Measurements from ENCODE around the gene GOLPH3L. TPM values are rescaled to one million over a fixed set of nuclear protein-coding genes. Genes with fewer than 3 reads are reported as not detected.
"Not testable (repeated sequence)": the region's sequence is repeated elsewhere in the genome, so short reads cannot be mapped to it uniquely, and the experiment has no call there.

The GOLPH3L gene
- total and polyA plus RNA-seq, 12 donors: 6.7 to 98.3 (median 24.6) TPM

DNA sequence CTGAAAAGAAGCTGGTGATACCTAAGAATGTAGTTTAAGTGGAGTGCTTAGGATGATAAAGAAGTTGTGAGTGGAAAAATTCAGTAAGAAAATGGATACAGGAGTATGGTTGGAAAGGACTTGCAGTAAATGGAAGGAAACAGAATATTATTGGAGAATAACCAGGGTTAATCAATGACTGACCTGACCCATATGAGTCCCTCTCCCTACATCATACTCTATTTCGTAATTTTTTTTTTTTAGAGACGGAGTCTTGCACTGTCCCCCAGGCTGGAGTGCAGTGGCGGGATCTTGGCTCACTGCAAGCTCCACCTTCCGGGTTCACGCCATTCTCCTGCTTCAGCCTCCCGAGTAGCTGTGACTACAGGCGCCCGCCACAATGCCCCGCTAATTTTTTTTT is 34.1 kb downstream of the GOLPH3L start:
- intact Hi-C loops (cut with DNase I): no loop called here
- 96 to 97% (median 97%) methylated on average over 9 of the region's 9 CpGs for WGBS, 4 donors
- Histone ChIP-seq H3K9me3 (replicated peaks in 1 of 3) (no peaks in the 10 kb centered on the region), H3K27ac (no peak overlapping the region), H3K27me3 (no peaks in the 10 kb centered on the region), H3K4me3 (no peak overlapping the region), H3K36me3 (replicated peaks in 1 of 2) (peaks cover 0 to 19% of the 10 kb centered on the region in 2 donors), H3K4me1 (replicated peaks in 1 of 2) (peaks cover 0 to 6% of the 10 kb centered on the region in 2 donors)
- no peak for TF ChIP-seq POLR2A (IDR thresholded peaks at IDR 0.05)
- TF ChIP-seq, protein P1, sequence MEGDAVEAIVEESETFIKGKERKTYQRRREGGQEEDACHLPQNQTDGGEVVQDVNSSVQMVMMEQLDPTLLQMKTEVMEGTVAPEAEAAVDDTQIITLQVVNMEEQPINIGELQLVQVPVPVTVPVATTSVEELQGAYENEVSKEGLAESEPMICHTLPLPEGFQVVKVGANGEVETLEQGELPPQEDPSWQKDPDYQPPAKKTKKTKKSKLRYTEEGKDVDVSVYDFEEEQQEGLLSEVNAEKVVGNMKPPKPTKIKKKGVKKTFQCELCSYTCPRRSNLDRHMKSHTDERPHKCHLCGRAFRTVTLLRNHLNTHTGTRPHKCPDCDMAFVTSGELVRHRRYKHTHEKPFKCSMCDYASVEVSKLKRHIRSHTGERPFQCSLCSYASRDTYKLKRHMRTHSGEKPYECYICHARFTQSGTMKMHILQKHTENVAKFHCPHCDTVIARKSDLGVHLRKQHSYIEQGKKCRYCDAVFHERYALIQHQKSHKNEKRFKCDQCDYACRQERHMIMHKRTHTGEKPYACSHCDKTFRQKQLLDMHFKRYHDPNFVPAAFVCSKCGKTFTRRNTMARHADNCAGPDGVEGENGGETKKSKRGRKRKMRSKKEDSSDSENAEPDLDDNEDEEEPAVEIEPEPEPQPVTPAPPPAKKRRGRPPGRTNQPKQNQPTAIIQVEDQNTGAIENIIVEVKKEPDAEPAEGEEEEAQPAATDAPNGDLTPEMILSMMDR (IDR thresholded peaks at IDR 0.05): no peak
- no peak for DNase-seq

DNA sequence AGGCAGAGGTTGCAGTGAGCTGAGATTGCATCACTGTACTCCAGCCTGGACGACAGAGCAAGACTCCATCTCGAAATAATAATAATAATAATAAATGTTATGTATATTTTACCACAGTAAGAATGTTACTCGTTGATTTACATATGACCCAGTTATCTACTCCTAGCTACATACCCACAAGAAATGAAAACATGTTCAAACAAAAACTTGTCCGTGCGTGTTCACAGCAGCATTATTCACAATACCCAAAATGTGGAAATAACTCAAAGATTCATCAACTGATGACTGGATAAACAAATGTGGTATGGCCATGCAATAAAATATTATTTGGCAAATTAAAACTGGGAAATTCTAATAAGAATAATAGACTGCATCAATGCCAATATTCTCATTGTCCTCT is 35.8 kb downstream of the GOLPH3L start:
- Histone ChIP-seq H3K4me1 (replicated peaks in 1 of 2) (peaks cover 0 to 6% of the 10 kb centered on the region in 2 donors), H3K36me3 (replicated peaks in 1 of 2) (peaks cover 0 to 19% of the 10 kb centered on the region in 2 donors), H3K27me3 (no peaks in the 10 kb centered on the region), H3K27ac (no peak overlapping the region), H3K4me3 (no peak overlapping the region), H3K9me3 (replicated peaks in 1 of 3) (no peaks in the 10 kb centered on the region)
- intact Hi-C loops (cut with DNase I): no loop called here
- 90 to 96% (median 93%) methylated on average over 5 of the region's 5 CpGs for WGBS, 4 donors
- no peak for TF ChIP-seq POLR2A (IDR thresholded peaks at IDR 0.05)
- TF ChIP-seq, protein P1 (IDR thresholded peaks at IDR 0.05): no peak
- DNase-seq: no peak

DNA sequence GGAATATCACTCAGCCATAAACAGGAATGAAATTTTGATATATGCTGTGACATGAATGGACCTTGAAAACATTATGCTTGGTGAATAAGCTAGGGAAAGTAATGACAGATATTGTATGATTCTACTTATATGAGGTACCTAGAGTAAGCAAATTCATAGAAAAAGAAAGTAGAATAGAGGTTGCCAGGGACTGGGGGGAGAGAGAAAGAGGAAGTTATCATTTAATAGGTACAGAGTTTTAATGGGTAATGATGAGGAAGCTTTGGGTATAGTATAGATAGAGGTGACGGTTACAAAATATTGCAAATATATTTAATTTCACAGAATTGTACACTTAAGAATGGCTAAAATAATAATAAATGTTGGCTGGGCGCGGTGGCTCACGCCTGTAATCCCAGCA is 36.4 kb downstream of the GOLPH3L start:
- no peaks in the 10 kb centered on the region for H3K27me3 ChIP-seq
- peaks cover 0 to 1% of the 10 kb centered on the region in 2 donors for H3K4me1 ChIP-seq (replicated peaks in 1 of 2)
- intact Hi-C loops (cut with DNase I): no loop called here
- H3K9me3 ChIP-seq (replicated peaks in 1 of 3): no peaks in the 10 kb centered on the region
- 82 to 97% (median 86%) methylated on average over 4 of the region's 4 CpGs for WGBS, 4 donors
- H3K4me3 ChIP-seq: no peak overlapping the region
- TF ChIP-seq, protein P1 (IDR thresholded peaks at IDR 0.05): no peak
- no peak for TF ChIP-seq POLR2A (IDR thresholded peaks at IDR 0.05)
- no peak for DNase-seq
- H3K36me3 ChIP-seq (replicated peaks in 1 of 2): peaks cover 0 to 19% of the 10 kb centered on the region in 2 donors
- H3K27ac ChIP-seq: no peak overlapping the region

DNA sequence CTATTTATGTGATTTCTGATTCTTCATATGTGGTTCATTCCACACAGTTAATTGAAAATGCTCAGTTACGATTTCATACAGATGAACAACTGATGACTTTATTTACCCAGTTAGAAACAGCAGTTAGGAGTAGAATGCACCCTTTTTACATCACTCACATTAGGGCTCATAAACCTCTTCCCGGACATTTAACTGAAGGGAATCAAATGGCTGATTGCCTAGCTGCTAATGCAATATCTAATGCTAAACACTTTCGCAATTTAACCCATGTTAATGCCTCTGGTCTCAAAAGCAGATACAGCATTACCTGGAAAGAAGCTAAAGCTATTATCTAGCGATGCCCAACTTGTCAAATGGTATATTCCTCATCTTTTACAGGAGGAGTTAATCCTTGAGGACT is 39.9 kb downstream of the GOLPH3L start:
- DNase-seq; H3K27me3 ChIP-seq; H3K4me3 ChIP-seq; H3K9me3 ChIP-seq (replicated peaks in 1 of 3); H3K4me1 ChIP-seq (replicated peaks in 1 of 2); H3K27ac ChIP-seq; intact Hi-C loops (cut with DNase I): not testable (repeated sequence)
- H3K36me3 ChIP-seq (replicated peaks in 1 of 2): peaks cover 0 to 17% of the 10 kb centered on the region in 2 donors
- WGBS, 4 donors: 88 to 98% (median 93%) methylated on average over 4 of the region's 4 CpGs

DNA sequence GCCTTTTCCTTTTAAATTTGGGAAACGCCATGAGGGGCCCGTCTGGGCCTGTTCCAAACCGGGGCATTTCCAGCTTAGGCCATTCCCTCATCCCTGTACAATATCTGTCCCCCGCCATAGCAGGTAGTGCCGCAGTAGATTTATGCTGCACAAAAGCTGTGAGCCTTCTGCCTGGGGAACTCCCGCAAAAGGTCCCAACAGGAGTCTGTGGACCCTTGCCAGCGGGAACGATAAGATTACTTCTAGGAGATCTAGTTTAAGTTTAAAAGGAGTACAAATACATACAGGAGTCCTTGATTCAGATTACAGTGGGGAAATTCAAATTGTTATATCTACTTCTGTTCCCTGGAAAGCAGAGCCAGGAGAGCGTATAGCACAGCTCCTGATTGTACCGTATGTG is 42.3 kb downstream of the GOLPH3L start:
- DNase-seq; H3K4me1 ChIP-seq (replicated peaks in 1 of 2); H3K9me3 ChIP-seq (replicated peaks in 1 of 3); H3K4me3 ChIP-seq; H3K27ac ChIP-seq; H3K27me3 ChIP-seq; H3K36me3 ChIP-seq (replicated peaks in 1 of 2); intact Hi-C loops (cut with DNase I): not testable (repeated sequence)
- WGBS, 4 donors: 92 to 97% (median 97%) methylated on average over 10 of the region's 10 CpGs
